H1 (cell line): ENCODE measurements around the gene POLDIP3. TPM values are rescaled to one million over a fixed set of nuclear protein-coding genes. Genes with fewer than 3 reads are reported as not detected.
"Not testable (repeated sequence)": the region's sequence is repeated elsewhere in the genome, so short reads cannot be mapped to it uniquely, and the experiment has no call there.

Source experiments
- CTCF ChIA-PET: fragments of 300-600 bp; sonication (Branson Sonifier 250); formaldehyde crosslinking; loops from one replicate; lab custom pipeline; 2021; ENCODE audit not compliant: partially characterized antibody; lab: Charles Lee
- POLR2A ChIA-PET: fragments of 300-600 bp; sonication (Branson Sonifier 250); formaldehyde crosslinking; loops from one replicate; lab custom pipeline; 2021; ENCODE audit warnings: inconsistent platforms; ENCODE audit not compliant: partially characterized antibody; lab: Charles Lee
- DNase-seq, 2 experiments: peaks; one replicate each; pipeline versions ENCODE4 v3.0.0 to v3.0.0-alpha.2; 2010 to 2022; ENCODE audit warnings: low spot score in 2 of 2, low read depth in 1 of 2, mixed read lengths in 1 of 2
- FAIRE-seq: peaks from 2 replicates; lab custom pipeline; 2011; peaks lifted over from hg19 to GRCh38; lab: Jason Lieb, UNC
- H2AFZ ChIP-seq: 2 replicates; pipeline ENCODE4 v1.8.1; 2012; ENCODE audit warnings: low read length, inconsistent platforms
- H2AK5ac ChIP-seq: 2 replicates; pipeline ENCODE4 v1.6.1; 2013; ENCODE audit warnings: low read depth, low read length
- H2BK120ac ChIP-seq: replicated peaks from 2 replicates; pipeline ENCODE3; 2013; ENCODE audit warnings: low read depth, low read length, inconsistent platforms
- H2BK12ac ChIP-seq: 2 replicates; pipeline ENCODE4 v1.6.1; 2013; ENCODE audit warnings: low read depth, low read length
- H2BK15ac ChIP-seq: 2 replicates; pipeline ENCODE4 v1.6.1; 2013; ENCODE audit warnings: low read length
- H2BK20ac ChIP-seq: 2 replicates; pipeline ENCODE4 v1.6.1; 2013; ENCODE audit warnings: low read length
- H2BK5ac ChIP-seq: 2 replicates; pipeline ENCODE4 v1.6.1; 2013; ENCODE audit warnings: low read depth, low read length
- H3K14ac ChIP-seq: 2 replicates; pipeline ENCODE4 v1.6.1; 2013; ENCODE audit warnings: inconsistent platforms; ENCODE audit not compliant: insufficient read length
- H3K18ac ChIP-seq: 2 replicates; pipeline ENCODE4 v1.6.1; 2013; ENCODE audit warnings: low read length; ENCODE audit errors: extremely low read depth
- H3K23ac ChIP-seq: 2 replicates; pipeline ENCODE4 v1.6.1; 2013; ENCODE audit warnings: inconsistent platforms; ENCODE audit not compliant: insufficient read length
- H3K23me2 ChIP-seq: 2 replicates; pipeline ENCODE4 v1.6.1; 2013; ENCODE audit warnings: low read depth, low read length
- H3K27ac ChIP-seq: 2 replicates; pipeline ENCODE4 v1.6.1; 2011; ENCODE audit warnings: low read depth, low read length, inconsistent platforms
- H3K27me3 ChIP-seq, 4 experiments: replicated peaks in 1 of 4; 1 replicate in 1 of 4; 2 replicates in 3 of 4; pipeline versions ENCODE4 v1.6.1 to v1.8.1; 2011 to 2013; ENCODE audit warnings: low read length in 3 of 4, mild to moderate bottlenecking in 3 of 4, inconsistent platforms in 2 of 4, mixed read lengths in 2 of 4, moderate library complexity in 1 of 4; ENCODE audit not compliant: control insufficient read depth in 3 of 4, insufficient read depth in 3 of 4; ENCODE audit errors: extremely low read depth in 1 of 4
- H3K36me3 ChIP-seq, 4 experiments: 2 replicates each; pipeline versions ENCODE4 v1.6.1 to v1.8.1; 2011 to 2013; ENCODE audit warnings: mild to moderate bottlenecking in 4 of 4, low read length in 3 of 4, moderate library complexity in 2 of 4, control low read depth in 1 of 4, inconsistent platforms in 1 of 4; ENCODE audit not compliant: insufficient read depth in 4 of 4, control insufficient read depth in 2 of 4
- H3K4ac ChIP-seq: replicated peaks from 2 replicates; pipeline ENCODE3; 2013; ENCODE audit warnings: low read length, low read depth, mixed read lengths, inconsistent platforms; ENCODE audit not compliant: insufficient read length
- H3K4me1 ChIP-seq, 4 experiments: replicated peaks in 1 of 4; 1 replicate in 1 of 4; 2 replicates in 3 of 4; pipeline versions ENCODE4 v1.6.1 to v1.8.1; 2011 to 2013; ENCODE audit warnings: low read length in 3 of 4, inconsistent platforms in 2 of 4, mixed read lengths in 1 of 4; ENCODE audit not compliant: insufficient read depth in 4 of 4, control insufficient read depth in 3 of 4
- H3K4me2 ChIP-seq, 2 experiments: 2 replicates each; pipeline versions ENCODE4 v1.6.1 to v1.8.1; 2011 to 2013; ENCODE audit warnings: low read depth in 2 of 2, low read length in 2 of 2, control low read depth in 1 of 2, inconsistent platforms in 1 of 2, mild to moderate bottlenecking in 1 of 2; ENCODE audit not compliant: insufficient read depth in 1 of 2
- H3K4me3 ChIP-seq, 4 experiments: fragments of 200-600, 300-600 bp in 1 of 4; sonication (generic), shearing (Covaris generic), sonication (Bioruptor Twin) in 1 of 4; 2 replicates each; pipeline versions ENCODE4 v1.5.1 to v1.8.1; 2011 to 2016; ENCODE audit warnings: low read length in 4 of 4, low read depth in 3 of 4, control low read depth in 2 of 4, inconsistent platforms in 2 of 4, mild to moderate bottlenecking in 2 of 4, mixed read lengths in 1 of 4, moderate library complexity in 1 of 4; ENCODE audit not compliant: insufficient read depth in 2 of 4; ENCODE audit errors: extremely low read depth in 1 of 4
- H3K56ac ChIP-seq: replicated peaks from 2 replicates; pipeline ENCODE3; 2013; ENCODE audit warnings: low read depth, mild to moderate bottlenecking, mixed read lengths, low read length, inconsistent platforms; ENCODE audit not compliant: insufficient read length
- H3K79me1 ChIP-seq: 2 replicates; pipeline ENCODE4 v1.6.1; 2013; ENCODE audit warnings: low read depth, low read length, control low read depth
- H3K79me2 ChIP-seq, 2 experiments: 2 replicates each; pipeline versions ENCODE4 v1.6.1 to v1.8.1; 2012 to 2013; ENCODE audit warnings: low read length in 2 of 2, mild to moderate bottlenecking in 2 of 2, inconsistent platforms in 1 of 2; ENCODE audit not compliant: insufficient read depth in 2 of 2, control insufficient read depth in 1 of 2
- H3K9ac ChIP-seq, 4 experiments: replicated peaks in 1 of 4; 1 replicate in 1 of 4; 2 replicates in 3 of 4; pipeline versions ENCODE4 v1.6.1 to v1.8.1; 2011 to 2013; ENCODE audit warnings: low read depth in 3 of 4, low read length in 3 of 4, control low read depth in 2 of 4, mild to moderate bottlenecking in 2 of 4, moderate library complexity in 2 of 4, inconsistent platforms in 1 of 4; ENCODE audit errors: extremely low read depth in 1 of 4
- H3K9me3 ChIP-seq, 2 experiments: 2 replicates each; pipeline versions ENCODE4 v1.6.1 to v1.8.1; 2012 to 2013; ENCODE audit warnings: mild to moderate bottlenecking in 2 of 2, moderate library complexity in 2 of 2, control low read depth in 1 of 2, inconsistent platforms in 1 of 2, low read depth in 1 of 2, low read length in 1 of 2, mixed read lengths in 1 of 2; ENCODE audit not compliant: insufficient read depth in 2 of 2
- H4K20me1 ChIP-seq, 2 experiments: replicated peaks in 1 of 2; 2 replicates each; pipeline versions ENCODE3 to v1.8.1; 2011 to 2013; ENCODE audit warnings: inconsistent platforms in 2 of 2, low read length in 2 of 2, mild to moderate bottlenecking in 1 of 2; ENCODE audit not compliant: insufficient read depth in 2 of 2, control insufficient read depth in 1 of 2
- H4K5ac ChIP-seq: 2 replicates; pipeline ENCODE4 v1.6.1; 2013; ENCODE audit warnings: low read length, low read depth, mixed read lengths, inconsistent platforms; ENCODE audit not compliant: insufficient read length
- H4K8ac ChIP-seq: 2 replicates; pipeline ENCODE4 v1.8.0; 2013; ENCODE audit warnings: mild to moderate bottlenecking, moderate library complexity, low read length, inconsistent platforms; ENCODE audit not compliant: insufficient read depth; ENCODE audit errors: extremely low read depth
- H4K91ac ChIP-seq: replicated peaks from 2 replicates; pipeline ENCODE3; 2013; ENCODE audit warnings: low read length, mixed read lengths, inconsistent platforms; ENCODE audit not compliant: insufficient read length
- WGBS, 2 experiments: shearing (Covaris generic) in 1 of 2; methylation state at CpG; one replicate each; pipeline versions ENCODE4 v1.1.6 to v1.1.7; 2013 to 2015; ENCODE audit warnings: low lambda C conversion rate in 2 of 2, mixed read lengths in 2 of 2, inconsistent platforms in 1 of 2, low coverage in 1 of 2, missing lambda C conversion rate in 1 of 2; ENCODE audit not compliant: insufficient replicate concordance in 2 of 2, insufficient coverage in 1 of 2, insufficient read length in 1 of 2; ENCODE audit errors: extremely low coverage in 1 of 2, missing lambda C conversion rate in 1 of 2; 5-methylcytosine and 5-hydroxymethylcytosine counted together
- polyA plus RNA-seq, 7 experiments: library from polyadenylated mRNA; depleted of rRNA in 3 of 7; stranded (reverse) in 5 of 7; unstranded in 2 of 7; fragments of >200 nt in 5 of 7; fragments of 200-250 nt in 2 of 7; gene quantifications; 1 replicate in 5 of 7; 2 replicates in 1 of 7; 4 replicates in 1 of 7; pipeline versions ENCODE4 v1.2.1 to v1.2.3, GENCODE V29; 2011 to 2013; ENCODE audit warnings: missing spikeins in 2 of 7, mixed read lengths in 2 of 7
- total RNA-seq: library from RNA; stranded (reverse); fragmentation: NEBNext Ultra II Directional; extraction: Animal tissue kit (Norgen Biotek cat#: 25700); gene quantifications from 2 replicates; pipeline ENCODE4 v1.2.1, GENCODE V29; 2021

The POLDIP3 gene
- total and polyA plus RNA-seq, 2 of the 8 experiments (the other 6 are each of a cell fraction or from before 2014, with no cell fraction given) = 43.5 to 84.6 TPM

- H3K4ac ChIP-seq, H4K20me1 ChIP-seq, H2BK5ac ChIP-seq, H2BK12ac ChIP-seq, H3K23me2 ChIP-seq, H4K5ac ChIP-seq, H3K4me3 ChIP-seq, H3K56ac ChIP-seq, H4K8ac ChIP-seq, H3K14ac ChIP-seq, H3K79me2 ChIP-seq, H3K23ac ChIP-seq, H3K18ac ChIP-seq, H2BK120ac ChIP-seq, H2AFZ ChIP-seq, H2AK5ac ChIP-seq, H2BK15ac ChIP-seq, H3K27me3 ChIP-seq, H2BK20ac ChIP-seq, H3K27ac ChIP-seq, H3K79me1 ChIP-seq, H4K91ac ChIP-seq, H3K4me1 ChIP-seq, DNase-seq, H3K4me2 ChIP-seq, H3K9me3 ChIP-seq, H3K9ac ChIP-seq: not testable (repeated sequence)
- CTCF ChIA-PET = interaction anchor here (1.5 kb wide), 1 partner anchor 13 kb away, joined by 6 read pairs; no protein-coding TSS in a partner anchor
- peaks cover 7 to 50% (median 25%) of the 10 kb centered on the region in 4 experiments; a peak in 7 of 8 replicates for H3K36me3 ChIP-seq
- FAIRE-seq = peak; percentile 76
- POLR2A ChIA-PET = interaction anchor here (0.8 to 2.8 kb wide), 3 partner anchors 12 to 40 kb away, joined by 3 to 11 read pairs (median 4); partner anchors contain the start of gene POLDIP3
- whole genome bisulfite sequencing, 2 experiments = 100% methylated on average over 1 of the region's 1 CpG; no CpG with 5 or more reads in 1 of the 2 experiments
Measured at GRCh38 chr22:42574046-42574445, 40.6 kb downstream of the POLDIP3 start.

DNA sequence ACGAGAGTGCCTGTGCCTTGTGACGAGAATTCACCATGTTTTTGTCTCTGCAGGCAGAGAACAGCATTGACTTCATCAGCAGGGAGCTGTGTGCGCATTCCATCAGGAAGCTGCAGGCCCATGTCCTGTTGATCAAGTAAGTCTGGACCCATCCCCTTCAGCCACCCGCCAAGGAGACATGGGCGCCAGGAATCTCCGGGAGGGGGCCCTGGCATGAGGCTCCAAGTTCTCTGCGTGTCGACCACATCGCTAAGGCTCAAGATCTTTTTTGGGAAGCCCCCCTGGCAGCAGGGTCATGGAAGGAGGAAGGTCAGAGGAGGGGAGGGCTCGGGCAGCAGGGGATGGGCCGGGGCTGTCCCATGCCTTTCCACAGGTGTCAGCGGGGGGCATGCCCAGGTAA, 43.6 kb downstream of the POLDIP3 start:
- not testable (repeated sequence) for H3K79me2 ChIP-seq, H3K4me3 ChIP-seq, H2BK120ac ChIP-seq, H3K4me1 ChIP-seq, H3K4ac ChIP-seq, H4K20me1 ChIP-seq, FAIRE-seq, H2BK12ac ChIP-seq, H2AFZ ChIP-seq, H3K4me2 ChIP-seq, H3K79me1 ChIP-seq, H3K56ac ChIP-seq, H2BK15ac ChIP-seq, H2BK20ac ChIP-seq, H4K91ac ChIP-seq, H3K14ac ChIP-seq, H3K23me2 ChIP-seq, H3K23ac ChIP-seq, H3K9ac ChIP-seq, H3K9me3 ChIP-seq, H2BK5ac ChIP-seq, H4K8ac ChIP-seq, H3K18ac ChIP-seq, H3K27me3 ChIP-seq, H3K27ac ChIP-seq, H2AK5ac ChIP-seq, H4K5ac ChIP-seq
- POLR2A ChIA-PET = interaction anchor here (2.1 to 3.1 kb wide), 4 partner anchors 10 to 43 kb away, joined by 7 to 11 read pairs (median 8); partner anchors contain the start of genes POLDIP3 and SERHL2
- peaks cover 0 to 26% (median 7%) of the 10 kb centered on the region in 4 experiments; a peak in 5 of 8 replicates for H3K36me3 ChIP-seq
- CTCF ChIA-PET = interaction anchor here (1.5 kb wide), 1 partner anchor 9 kb away, joined by 6 read pairs; no protein-coding TSS in a partner anchor
- DNase-seq = peak in 1 of 2 experiments; percentile 47
- 97% methylated on average over 9 of the region's 12 CpGs; no CpG with 5 or more reads in 1 of the 2 experiments for WGBS, 2 experiments
